ENCODE data around the gene NTNG1. TPM values are rescaled to one million over a fixed set of nuclear protein-coding genes. Genes with fewer than 3 reads are reported as not detected.

Gene NTNG1
- total RNA-seq, 6 experiments from 2014 or later = not detected

GRCh38 chr1:107451715-107452114, 310.9 kb downstream of the NTNG1 start:
- no peak overlapping the region for H3K4me3 ChIP-seq
- no peaks in the 10 kb centered on the region for H3K27me3 ChIP-seq
- H3K36me3 ChIP-seq = no peaks in the 10 kb centered on the region
- H3K9me3 ChIP-seq = no peaks in the 10 kb centered on the region
- no peak for TF ChIP-seq POLR2A (IDR thresholded peaks at IDR 0.05)
- TF ChIP-seq CTCF (IDR thresholded peaks at IDR 0.05) = no peak
- no peaks in the 10 kb centered on the region for H3K4me1 ChIP-seq
- WGBS (ENCODE audit: insufficient coverage, low coverage, low lambda C conversion rate, missing lambda C conversion rate) = 29% methylated on average over 2 of the region's 2 CpGs
- no peak overlapping the region for H3K27ac ChIP-seq
- ATAC-seq (no peak), DNase-seq (no peak)
- intact Hi-C loops (cut with DNase I) = no loop called here

- 66% methylated on average over 4 of the region's 4 CpGs for WGBS (ENCODE audit: insufficient coverage, low coverage, low lambda C conversion rate, missing lambda C conversion rate)
- H3K36me3 ChIP-seq = no peaks in the 10 kb centered on the region
These were observed 314.0 kb downstream of the NTNG1 start for GRCh38 chr1:107454791-107455190.

GRCh38 chr1:107457989-107458388, 317.1 kb downstream of the NTNG1 start:
- H3K9me3 ChIP-seq = no peaks in the 10 kb centered on the region
- 49% methylated on average over 3 of the region's 3 CpGs for WGBS (ENCODE audit: insufficient coverage, low coverage, low lambda C conversion rate, missing lambda C conversion rate)
- ATAC-seq (no peak), DNase-seq (no peak)
- no peak overlapping the region for H3K27ac ChIP-seq
- H3K36me3 ChIP-seq = no peaks in the 10 kb centered on the region
- H3K27me3 ChIP-seq = no peaks in the 10 kb centered on the region
- TF ChIP-seq CTCF (IDR thresholded peaks at IDR 0.05) = no peak
- TF ChIP-seq POLR2A (IDR thresholded peaks at IDR 0.05) = no peak
- H3K4me1 ChIP-seq = no peaks in the 10 kb centered on the region
- H3K4me3 ChIP-seq = no peak overlapping the region
- intact Hi-C loops (cut with DNase I) = no loop called here

More at GRCh38 chr1:107454791-107455190, 314.0 kb downstream of the NTNG1 start:
- no peak overlapping the region for H3K4me3 ChIP-seq
- no peak overlapping the region for H3K27ac ChIP-seq
- TF ChIP-seq POLR2A (IDR thresholded peaks at IDR 0.05) = no peak
- TF ChIP-seq CTCF (IDR thresholded peaks at IDR 0.05) = no peak
- no peaks in the 10 kb centered on the region for H3K9me3 ChIP-seq
- no peaks in the 10 kb centered on the region for H3K27me3 ChIP-seq
- DNase-seq (no peak), ATAC-seq (no peak)
- intact Hi-C loops (cut with DNase I) = no loop called here
- H3K4me1 ChIP-seq = no peaks in the 10 kb centered on the region

GRCh38 chr1:107459204-107459904, 318.5 kb downstream of the NTNG1 start:
- H3K27ac ChIP-seq = no peak overlapping the region
- no peak for TF ChIP-seq POLR2A (IDR thresholded peaks at IDR 0.05)
- no peak for TF ChIP-seq CTCF (IDR thresholded peaks at IDR 0.05)
- intact Hi-C loops (cut with DNase I) = no loop called here
- no peaks in the 10 kb centered on the region for H3K36me3 ChIP-seq
- no peaks in the 10 kb centered on the region for H3K9me3 ChIP-seq
- ATAC-seq (no peak), DNase-seq (no peak)
- WGBS (ENCODE audit: insufficient coverage, low coverage, low lambda C conversion rate, missing lambda C conversion rate) = 49% methylated on average over 4 of the region's 4 CpGs
- no peaks in the 10 kb centered on the region for H3K27me3 ChIP-seq
- H3K4me1 ChIP-seq = no peaks in the 10 kb centered on the region
- no peak overlapping the region for H3K4me3 ChIP-seq

All from right lobe of liver (tissue), 6 donors.